H9 (cell line): Measurements from ENCODE around the gene SLC25A19. TPM values are rescaled to one million over a fixed set of nuclear protein-coding genes. Genes with fewer than 3 reads are reported as not detected.
A peak's percentile ranks its signal among the peaks of the same experiment; 100 is the strongest.

Experiments
- DNase-seq: peaks from one replicate; pipeline ENCODE4 v3.0.0-alpha.2; 2017
- H2AFZ ChIP-seq: one replicate; pipeline ENCODE4 v1.6.1; 2013; ENCODE audit warnings: mild to moderate bottlenecking, low read length, control low read depth, moderate library complexity
- H2AK5ac ChIP-seq: 2 replicates; pipeline ENCODE4 v1.6.1; 2013; ENCODE audit warnings: low read length, control low read depth, mixed read lengths; ENCODE audit not compliant: insufficient read length
- H2BK120ac ChIP-seq: one replicate; pipeline ENCODE4 v1.6.1; 2013; ENCODE audit warnings: low read depth, mild to moderate bottlenecking, low read length, control low read depth, inconsistent platforms; ENCODE audit not compliant: poor library complexity, severe bottlenecking
- H2BK12ac ChIP-seq: 2 replicates; pipeline ENCODE4 v1.6.1; 2013; ENCODE audit warnings: low read length, control low read depth, mixed read lengths, low read depth; ENCODE audit not compliant: insufficient read length
- H2BK15ac ChIP-seq: 2 replicates; pipeline ENCODE4 v1.6.1; 2013; ENCODE audit warnings: low read depth, low read length, control low read depth
- H2BK20ac ChIP-seq: one replicate; pipeline ENCODE4 v1.6.1; 2013; ENCODE audit warnings: low read depth, mild to moderate bottlenecking, low read length, control low read depth, inconsistent platforms; ENCODE audit not compliant: poor library complexity, severe bottlenecking
- H2BK5ac ChIP-seq: 2 replicates; pipeline ENCODE4 v1.6.1; 2013; ENCODE audit warnings: low read length, control low read depth, mixed read lengths; ENCODE audit not compliant: insufficient read length
- H3K14ac ChIP-seq: 2 replicates; pipeline ENCODE4 v1.6.1; 2013; ENCODE audit warnings: low read length, control low read depth; ENCODE audit not compliant: insufficient read depth
- H3K18ac ChIP-seq: 2 replicates; pipeline ENCODE4 v1.6.1; 2013; ENCODE audit warnings: low read depth, mild to moderate bottlenecking, mixed read lengths, low read length, control low read depth; ENCODE audit not compliant: insufficient read length
- H3K23ac ChIP-seq: 2 replicates; pipeline ENCODE4 v1.6.1; 2013; ENCODE audit warnings: low read length, control low read depth, mixed read lengths, low read depth; ENCODE audit not compliant: insufficient read length
- H3K23me2 ChIP-seq: 2 replicates; pipeline ENCODE4 v1.6.1; 2013; ENCODE audit warnings: low read depth, mild to moderate bottlenecking, mixed read lengths, low read length, control low read depth; ENCODE audit not compliant: insufficient read length, poor library complexity, severe bottlenecking
- H3K27ac ChIP-seq: 2 replicates; pipeline ENCODE4 v1.5.1; 2013; ENCODE audit warnings: low read length, control low read depth, mixed read lengths, low read depth; ENCODE audit not compliant: insufficient read length
- H3K27me3 ChIP-seq: 2 replicates; pipeline ENCODE4 v1.6.1; 2013; ENCODE audit warnings: low read length, control low read depth, inconsistent platforms; ENCODE audit not compliant: insufficient read depth
- H3K4ac ChIP-seq: 2 replicates; pipeline ENCODE4 v1.6.1; 2013; ENCODE audit warnings: low read depth, mild to moderate bottlenecking, control low read depth, inconsistent platforms, low read length, moderate library complexity
- H3K4me1 ChIP-seq: 2 replicates; pipeline ENCODE4 v1.6.1; 2013; ENCODE audit warnings: low read length, control low read depth, inconsistent platforms; ENCODE audit not compliant: insufficient read depth
- H3K4me2 ChIP-seq: 2 replicates; pipeline ENCODE4 v1.6.1; 2013; ENCODE audit warnings: low read length, control low read depth, mixed read lengths; ENCODE audit not compliant: insufficient read length, insufficient read depth
- H3K56ac ChIP-seq: 2 replicates; pipeline ENCODE4 v1.6.1; 2013; ENCODE audit warnings: low read depth, mild to moderate bottlenecking, mixed read lengths, low read length, control low read depth; ENCODE audit not compliant: insufficient read length
- H3K79me1 ChIP-seq: 2 replicates; pipeline ENCODE4 v1.6.1; 2013; ENCODE audit warnings: low read depth, mild to moderate bottlenecking, moderate library complexity, low read length, control low read depth, inconsistent platforms; ENCODE audit not compliant: insufficient read depth, poor library complexity, severe bottlenecking
- H3K79me2 ChIP-seq: 2 replicates; pipeline ENCODE4 v1.6.1; 2013; ENCODE audit warnings: low read length, control low read depth, inconsistent platforms; ENCODE audit not compliant: insufficient read depth
- H3K9ac ChIP-seq: 2 replicates; pipeline ENCODE4 v1.6.1; 2013; ENCODE audit warnings: low read length, control low read depth, mixed read lengths; ENCODE audit not compliant: insufficient read length; ENCODE audit errors: extremely low read depth
- H3K9me3 ChIP-seq: one replicate; pipeline ENCODE4 v1.6.1; 2013; ENCODE audit warnings: low read depth, low read length, inconsistent platforms; ENCODE audit not compliant: control insufficient read depth
- H3T11ph ChIP-seq: one replicate; pipeline ENCODE4 v1.6.1; 2013; ENCODE audit warnings: mild to moderate bottlenecking, low read length, control low read depth, inconsistent platforms
- H4K20me1 ChIP-seq: one replicate; pipeline ENCODE4 v1.6.1; 2013; ENCODE audit not compliant: control insufficient read depth, insufficient read length, insufficient read depth
- H4K5ac ChIP-seq: 2 replicates; pipeline ENCODE4 v1.6.1; 2013; ENCODE audit warnings: low read depth, mild to moderate bottlenecking, mixed read lengths, low read length, control low read depth; ENCODE audit not compliant: insufficient read length
- H4K8ac ChIP-seq: replicated peaks from 2 replicates; pipeline ENCODE4 v1.6.1; 2013; ENCODE audit warnings: low read length, control low read depth, mixed read lengths, low read depth; ENCODE audit not compliant: insufficient read length
- H4K91ac ChIP-seq: 2 replicates; pipeline ENCODE4 v1.6.1; 2013; ENCODE audit warnings: low read depth, mild to moderate bottlenecking, moderate library complexity, mixed read lengths, low read length, control low read depth; ENCODE audit not compliant: insufficient read length
- H3K27ac Mint-ChIP-seq, 3 experiments: 2 replicates in 2 of 3; 3 replicates in 1 of 3; pipeline ENCODE4 v1.8.0; 2020 to 2021; ENCODE audit warnings: mixed read lengths in 3 of 3, mild to moderate bottlenecking in 1 of 3, moderate library complexity in 1 of 3
- H3K27me3 Mint-ChIP-seq: 2 replicates; pipeline ENCODE4 v1.8.0; 2021; ENCODE audit warnings: low read depth, mild to moderate bottlenecking, moderate library complexity, mixed read lengths
- H3K36me3 Mint-ChIP-seq, 3 experiments: 2 replicates in 2 of 3; 3 replicates in 1 of 3; pipeline ENCODE4 v1.8.0; 2020 to 2021; ENCODE audit warnings: low read depth in 3 of 3, mixed read lengths in 3 of 3; ENCODE audit not compliant: insufficient read depth in 1 of 3
- H3K4me1 Mint-ChIP-seq, 2 experiments: 2 replicates each; pipeline ENCODE4 v1.8.0; 2020; ENCODE audit warnings: mixed read lengths in 2 of 2
- H3K4me3 Mint-ChIP-seq, 2 experiments: 2 replicates in 1 of 2; 3 replicates in 1 of 2; pipeline ENCODE4 v1.8.0; 2020 to 2021; ENCODE audit warnings: mild to moderate bottlenecking in 2 of 2, mixed read lengths in 2 of 2, moderate library complexity in 1 of 2
- H3K9me3 Mint-ChIP-seq, 2 experiments: 2 replicates in 1 of 2; 3 replicates in 1 of 2; pipeline ENCODE4 v1.8.0; 2020; ENCODE audit warnings: mild to moderate bottlenecking in 2 of 2, mixed read lengths in 2 of 2, moderate library complexity in 1 of 2
- WGBS: extraction: QIAGEN DNeasy Blood & Tissue Kit; methylation state at CpG from one replicate; pipeline ENCODE4 v1.1.7; 2013; ENCODE audit warnings: missing lambda C conversion rate, low lambda C conversion rate, mixed read lengths; ENCODE audit not compliant: insufficient read length; ENCODE audit errors: extremely low coverage; 5-methylcytosine and 5-hydroxymethylcytosine counted together
- total RNA-seq: library from RNA; stranded (reverse); gene quantifications from 2 replicates; pipeline ENCODE4 v1.2.1, GENCODE V29; 2021
- TF ChIP-seq, protein P1 (sequence below): fragments of 200-600 bp; sonication (generic); conservative IDR thresholded peaks from 3 replicates; pipeline ENCODE4 v1.8.0; 2021; ENCODE audit warnings: antibody characterized with exemption, mild to moderate bottlenecking

Gene SLC25A19
- total RNA-seq, 1 experiment from 2014 or later, result 24.2 TPM

GRCh38 chr17:75315541-75316243 lies 26.5 kb upstream of the SLC25A19 start:
- TF ChIP-seq, protein P1, sequence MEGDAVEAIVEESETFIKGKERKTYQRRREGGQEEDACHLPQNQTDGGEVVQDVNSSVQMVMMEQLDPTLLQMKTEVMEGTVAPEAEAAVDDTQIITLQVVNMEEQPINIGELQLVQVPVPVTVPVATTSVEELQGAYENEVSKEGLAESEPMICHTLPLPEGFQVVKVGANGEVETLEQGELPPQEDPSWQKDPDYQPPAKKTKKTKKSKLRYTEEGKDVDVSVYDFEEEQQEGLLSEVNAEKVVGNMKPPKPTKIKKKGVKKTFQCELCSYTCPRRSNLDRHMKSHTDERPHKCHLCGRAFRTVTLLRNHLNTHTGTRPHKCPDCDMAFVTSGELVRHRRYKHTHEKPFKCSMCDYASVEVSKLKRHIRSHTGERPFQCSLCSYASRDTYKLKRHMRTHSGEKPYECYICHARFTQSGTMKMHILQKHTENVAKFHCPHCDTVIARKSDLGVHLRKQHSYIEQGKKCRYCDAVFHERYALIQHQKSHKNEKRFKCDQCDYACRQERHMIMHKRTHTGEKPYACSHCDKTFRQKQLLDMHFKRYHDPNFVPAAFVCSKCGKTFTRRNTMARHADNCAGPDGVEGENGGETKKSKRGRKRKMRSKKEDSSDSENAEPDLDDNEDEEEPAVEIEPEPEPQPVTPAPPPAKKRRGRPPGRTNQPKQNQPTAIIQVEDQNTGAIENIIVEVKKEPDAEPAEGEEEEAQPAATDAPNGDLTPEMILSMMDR, result no peak
- Histone ChIP-seq H2BK12ac (no peak overlapping the region), H3K23ac (no peak overlapping the region), H2AFZ (no peak overlapping the region), H4K20me1 (no peaks in the 10 kb centered on the region), H3K4me1 (no peaks in the 10 kb centered on the region), H4K8ac (no peak overlapping the region), H2BK15ac (no peak overlapping the region), H3K14ac (no peak overlapping the region), H3K4me2 (no peak overlapping the region), H3K79me1 (no peaks in the 10 kb centered on the region), H3K18ac (no peak overlapping the region), H2BK5ac (no peak overlapping the region), H3K4ac (no peak overlapping the region), H3K9me3 (no peaks in the 10 kb centered on the region), H2AK5ac (no peak overlapping the region), H4K91ac (no peak overlapping the region), H2BK120ac (no peak overlapping the region), H3K27me3 (no peaks in the 10 kb centered on the region; the same call in 1 of the 2 replicates), H4K5ac (no peak overlapping the region), H3K27ac (no peak overlapping the region), H3K23me2 (no peaks in the 10 kb centered on the region), H3T11ph (no peak overlapping the region), H3K56ac (no peak overlapping the region), H3K9ac (no peak overlapping the region), H3K79me2 (no peaks in the 10 kb centered on the region), H2BK20ac (no peak overlapping the region)
- Mint-ChIP-seq H3K9me3 (no peaks in the 10 kb centered on the region), H3K27me3 (no peaks in the 10 kb centered on the region), H3K27ac (peak overlapping the region; percentile 59 to 89 (median 77); a peak in 5 of 7 replicates), H3K4me3 (no peak overlapping the region), H3K36me3 (peaks cover 6 to 17% (median 12%) of the 10 kb centered on the region in 3 experiments; a peak in 6 of 7 replicates), H3K4me1 (peaks cover 11 to 12% of the 10 kb centered on the region in 2 experiments)
- DNase-seq, result no peak
- WGBS, result no CpG with 5 or more reads among the region's 19 CpGs
